Motor neuron (in vitro differentiated cells): ENCODE data around the gene RAC3. TPM values are rescaled to one million over a fixed set of nuclear protein-coding genes. Genes with fewer than 3 reads are reported as not detected.
A peak's percentile ranks its signal among the peaks of the same experiment; 100 is the strongest.

ENCODE experiments used
- ATAC-seq, 8 experiments: fragments of 200-7000 bp; cut with Tn5 transposase; replicated peaks in 6 of 8; 2 replicates each; pipeline ENCODE4 v1.8.0; 2021; ENCODE audit warnings: mild to moderate bottlenecking in 8 of 8, moderate library complexity in 8 of 8
- H3K27ac ChIP-seq, 2 donors: fragments of 250-450 bp; sonication (Bioruptor Pico); 2 replicates each; pipeline ENCODE4 v1.9.0; 2021; ENCODE audit warnings: antibody characterized with exemption in 2 of 2, mild to moderate bottlenecking in 2 of 2, moderate library complexity in 1 of 2
- H3K4me1 ChIP-seq, 2 donors: fragments of 250-450 bp; sonication (Bioruptor Pico); replicated peaks in 1 of 2; 2 replicates each; pipeline ENCODE4 v1.6.1; 2021; ENCODE audit warnings: antibody characterized with exemption in 2 of 2, mild to moderate bottlenecking in 2 of 2, moderate library complexity in 1 of 2
- H3K4me3 ChIP-seq, 5 donors: fragments of 250-450 bp; sonication (Bioruptor Pico); 2 replicates each; pipeline ENCODE4 v1.9.0; 2021; ENCODE audit warnings: antibody characterized with exemption in 5 of 5, mild to moderate bottlenecking in 5 of 5, moderate library complexity in 4 of 5
- WGBS, 10 experiments: fragments of 450-650 bp; shearing (Covaris generic); methylation state at CpG; one replicate each; pipeline ENCODE4 v1.0.0; 2022; 5-methylcytosine and 5-hydroxymethylcytosine counted together
- in situ Hi-C, 9 experiments: fragments of 400-800 bp; cut with MboI; loops; one replicate each; pipeline ENCODE4 v1.15.0; 2021; ENCODE audit warnings: low sequenced_read_pairs in 9 of 9, low pct_unique_long_range_greater_than_20kb in 2 of 9; ENCODE audit not compliant: unreplicated experiment in 9 of 9
- total RNA-seq, 8 experiments: library from RNA; unstranded; fragments of 300-600 nt; gene quantifications; 2 replicates each; pipeline versions ENCODE4 v1.2.3 to v1.2.4, GENCODE V29; 2022

RAC3 gene
- total RNA-seq, 8 experiments from 2014 or later = 1.8 to 92.9 (median 52.3) TPM

- in situ Hi-C loops = no loop called here
- H3K4me3 ChIP-seq = no peak overlapping the region
- H3K4me1 ChIP-seq = peaks cover 20 to 26% of the 10 kb centered on the region in 2 donors
- no peak overlapping the region for H3K27ac ChIP-seq
- peak in 1 of 8 experiments; percentile 1 for ATAC-seq
- WGBS, 10 experiments = 60 to 98% (median 75%) methylated on average over 1 to 17 of the region's 39 CpGs; no CpG with 5 or more reads in 7 of the 10 experiments
These were observed 36.6 kb upstream of the RAC3 start for GRCh38 chr17:81994593-81995462.

DNA sequence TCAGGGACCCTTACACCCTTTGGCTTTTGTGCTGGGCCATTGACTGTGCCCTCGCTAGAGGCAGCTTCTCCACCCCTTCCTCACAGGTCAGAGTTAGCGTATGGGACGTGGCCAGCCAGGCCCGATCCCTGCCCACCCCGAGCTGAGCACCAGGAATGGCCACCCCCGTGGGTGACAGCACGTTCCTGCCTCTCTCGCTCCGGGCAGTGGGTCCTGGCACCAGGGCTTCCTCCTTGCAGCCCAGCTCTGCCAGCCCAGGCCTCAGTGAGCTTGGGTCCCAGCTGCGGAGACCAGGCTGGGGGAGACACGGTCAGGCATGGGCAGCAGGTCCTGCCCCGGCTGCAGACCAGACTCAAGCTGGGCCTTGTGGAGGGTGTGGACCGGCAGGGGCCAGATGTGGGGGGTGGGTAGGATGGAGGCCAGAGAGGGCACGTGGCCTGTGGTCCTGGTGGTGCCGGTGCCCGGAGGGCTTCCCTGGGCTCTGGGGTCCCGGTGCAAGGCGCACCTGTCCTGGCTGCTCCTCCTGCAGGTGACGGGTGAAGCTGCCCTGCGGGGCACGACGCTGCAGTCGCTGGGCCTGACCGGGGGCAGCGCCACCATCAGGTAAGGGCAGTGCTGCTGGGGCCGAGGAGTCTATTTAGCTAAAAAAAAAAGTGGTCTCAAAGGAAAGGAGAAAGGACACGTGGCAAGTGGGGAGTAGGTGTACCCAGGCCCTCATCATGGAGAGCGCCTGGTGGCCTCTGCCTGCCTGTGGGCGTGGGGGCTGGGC lies 35.8 kb upstream of the RAC3 start:
- ATAC-seq = no peak
- peaks cover 20 to 26% of the 10 kb centered on the region in 2 donors for H3K4me1 ChIP-seq
- in situ Hi-C loops = no loop called here
- no peak overlapping the region for H3K4me3 ChIP-seq
- no peak overlapping the region for H3K27ac ChIP-seq
- 93 to 100% (median 100%) methylated on average over 1 to 4 of the region's 29 CpGs; no CpG with 5 or more reads in 6 of the 10 experiments for WGBS, 10 experiments

GRCh38 chr17:81996232-81996756 lies 35.2 kb upstream of the RAC3 start:
- peaks cover 17 to 25% of the 10 kb centered on the region in 2 donors for H3K4me1 ChIP-seq
- in situ Hi-C loops = no loop called here
- no peak overlapping the region for H3K27ac ChIP-seq
- ATAC-seq = no peak
- H3K4me3 ChIP-seq = no peak overlapping the region
- WGBS, 10 experiments = 93 to 100% methylated on average over 1 to 3 of the region's 28 CpGs; no CpG with 5 or more reads in 8 of the 10 experiments

GRCh38 chr17:81996757-81997441 lies 34.6 kb upstream of the RAC3 start:
- Histone ChIP-seq H3K4me1 (peaks cover 11 to 19% of the 10 kb centered on the region in 2 donors), H3K4me3 (no peak overlapping the region), H3K27ac (no peak overlapping the region)
- ATAC-seq = peak in 1 of 8 experiments; percentile 20
- in situ Hi-C loops = no loop called here
- 61 to 100% (median 92%) methylated on average over 1 to 16 of the region's 30 CpGs; no CpG with 5 or more reads in 3 of the 10 experiments for WGBS, 10 experiments

- in situ Hi-C loops = no loop called here
- Histone ChIP-seq H3K27ac (no peak overlapping the region), H3K4me3 (no peak overlapping the region), H3K4me1 (peaks cover under 1 to 8% of the 10 kb centered on the region in 2 donors)
- no peak for ATAC-seq
- WGBS, 10 experiments = 33 to 98% (median 80%) methylated on average over 1 to 7 of the region's 7 CpGs; no CpG with 5 or more reads in 2 of the 10 experiments
These were observed 33.3 kb upstream of the RAC3 start for GRCh38 chr17:81998212-81998611.

- Histone ChIP-seq H3K27ac (no peak overlapping the region), H3K4me1 (peaks cover 7 to 8% of the 10 kb centered on the region in 2 donors), H3K4me3 (no peak overlapping the region)
- WGBS, 10 experiments = 73 to 100% (median 88%) methylated on average over 1 to 9 of the region's 14 CpGs; no CpG with 5 or more reads in 2 of the 10 experiments
- ATAC-seq = no peak
- in situ Hi-C loops = no loop called here
These were observed 32.6 kb upstream of the RAC3 start for GRCh38 chr17:81998691-81999438.

GRCh38 chr17:81999587-81999975 lies 31.9 kb upstream of the RAC3 start:
- Histone ChIP-seq H3K4me3 (no peak overlapping the region), H3K27ac (no peak overlapping the region), H3K4me1 (peaks cover 7 to 12% of the 10 kb centered on the region in 2 donors)
- ATAC-seq = no peak
- WGBS, 10 experiments = 80 to 100% (median 80%) methylated on average over 1 to 6 of the region's 12 CpGs; no CpG with 5 or more reads in 5 of the 10 experiments
- in situ Hi-C loops = no loop called here

- WGBS, 10 experiments = 40 to 80% (median 70%) methylated on average over 1 to 6 of the region's 36 CpGs; no CpG with 5 or more reads in 5 of the 10 experiments
- in situ Hi-C loops = no loop called here
- Histone ChIP-seq H3K27ac (no peak overlapping the region), H3K4me3 (no peak overlapping the region), H3K4me1 (peaks cover under 1 to 12% of the 10 kb centered on the region in 2 donors)
- ATAC-seq = no peak
These were observed 31.3 kb upstream of the RAC3 start for GRCh38 chr17:81999976-82000802.

GRCh38 chr17:82000803-82001570 lies 30.5 kb upstream of the RAC3 start:
- in situ Hi-C loops = no loop called here
- no peak for ATAC-seq
- H3K27ac ChIP-seq = no peak overlapping the region
- WGBS, 10 experiments = 60 to 80% methylated on average over 1 to 2 of the region's 32 CpGs; no CpG with 5 or more reads in 8 of the 10 experiments
- H3K4me1 ChIP-seq = peaks cover 0 to 12% of the 10 kb centered on the region in 2 donors
- no peak overlapping the region for H3K4me3 ChIP-seq

GRCh38 chr17:82001571-82002056 lies 29.9 kb upstream of the RAC3 start:
- no peak for ATAC-seq
- Histone ChIP-seq H3K4me1 (peaks cover 0 to 14% of the 10 kb centered on the region in 2 donors), H3K27ac (no peak overlapping the region), H3K4me3 (no peak overlapping the region)
- in situ Hi-C loops = no loop called here
- 40 to 100% (median 97%) methylated on average over 1 to 9 of the region's 17 CpGs; no CpG with 5 or more reads in 1 of the 10 experiments for WGBS, 10 experiments
